Ishikawa (cell line): Measurements from ENCODE around the gene AQP12A.

Experiments
- CEBPB ChIP-seq: IDR thresholded peaks from 2 replicates; pipeline ENCODE4 v1.6.1; 2012
- CREB1 ChIP-seq: IDR thresholded peaks from 2 replicates; pipeline ENCODE4 v1.6.1; 2012; ENCODE audit warnings: low read depth
- EP300 ChIP-seq: IDR thresholded peaks from 2 replicates; pipeline ENCODE4 v1.6.1; 2012; ENCODE audit warnings: borderline replicate concordance
- YY1 ChIP-seq: IDR thresholded peaks from 2 replicates; pipeline ENCODE4 v1.6.1; 2012; ENCODE audit warnings: low read depth
- TF ChIP-seq, protein P1 (sequence below): IDR thresholded peaks from 2 replicates; pipeline ENCODE4 v1.6.1; 2012; ENCODE audit warnings: low read depth, mild to moderate bottlenecking

DNA sequence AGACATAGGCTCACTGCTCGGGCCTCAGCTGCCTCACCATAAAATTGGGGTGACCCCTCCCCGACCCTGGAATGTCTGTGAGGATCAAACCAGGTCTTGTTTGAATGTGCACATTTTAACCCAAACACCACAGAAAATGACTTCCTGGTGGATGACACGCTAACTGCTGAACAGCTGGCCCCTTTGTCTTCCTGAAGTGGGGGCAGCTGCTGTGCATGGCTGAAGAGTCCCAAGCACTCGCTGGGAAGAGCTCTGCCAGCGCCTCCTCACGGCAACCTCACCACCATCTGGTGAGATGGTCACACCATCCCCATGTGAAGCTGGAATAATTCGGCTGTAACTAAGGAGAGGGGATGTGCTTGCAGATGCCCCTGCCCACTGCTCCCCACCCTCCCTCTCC lies 34.0 kb downstream of the AQP12A start:
- TF ChIP-seq CEBPB = no peak
- no peak for TF ChIP-seq CREB1
- TF ChIP-seq YY1 = no peak
- no peak for TF ChIP-seq EP300
- TF ChIP-seq, protein P1, sequence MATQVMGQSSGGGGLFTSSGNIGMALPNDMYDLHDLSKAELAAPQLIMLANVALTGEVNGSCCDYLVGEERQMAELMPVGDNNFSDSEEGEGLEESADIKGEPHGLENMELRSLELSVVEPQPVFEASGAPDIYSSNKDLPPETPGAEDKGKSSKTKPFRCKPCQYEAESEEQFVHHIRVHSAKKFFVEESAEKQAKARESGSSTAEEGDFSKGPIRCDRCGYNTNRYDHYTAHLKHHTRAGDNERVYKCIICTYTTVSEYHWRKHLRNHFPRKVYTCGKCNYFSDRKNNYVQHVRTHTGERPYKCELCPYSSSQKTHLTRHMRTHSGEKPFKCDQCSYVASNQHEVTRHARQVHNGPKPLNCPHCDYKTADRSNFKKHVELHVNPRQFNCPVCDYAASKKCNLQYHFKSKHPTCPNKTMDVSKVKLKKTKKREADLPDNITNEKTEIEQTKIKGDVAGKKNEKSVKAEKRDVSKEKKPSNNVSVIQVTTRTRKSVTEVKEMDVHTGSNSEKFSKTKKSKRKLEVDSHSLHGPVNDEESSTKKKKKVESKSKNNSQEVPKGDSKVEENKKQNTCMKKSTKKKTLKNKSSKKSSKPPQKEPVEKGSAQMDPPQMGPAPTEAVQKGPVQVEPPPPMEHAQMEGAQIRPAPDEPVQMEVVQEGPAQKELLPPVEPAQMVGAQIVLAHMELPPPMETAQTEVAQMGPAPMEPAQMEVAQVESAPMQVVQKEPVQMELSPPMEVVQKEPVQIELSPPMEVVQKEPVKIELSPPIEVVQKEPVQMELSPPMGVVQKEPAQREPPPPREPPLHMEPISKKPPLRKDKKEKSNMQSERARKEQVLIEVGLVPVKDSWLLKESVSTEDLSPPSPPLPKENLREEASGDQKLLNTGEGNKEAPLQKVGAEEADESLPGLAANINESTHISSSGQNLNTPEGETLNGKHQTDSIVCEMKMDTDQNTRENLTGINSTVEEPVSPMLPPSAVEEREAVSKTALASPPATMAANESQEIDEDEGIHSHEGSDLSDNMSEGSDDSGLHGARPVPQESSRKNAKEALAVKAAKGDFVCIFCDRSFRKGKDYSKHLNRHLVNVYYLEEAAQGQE = no peak
